Activated naive CD8-positive, alpha-beta T cell treated with anti-CD3 and anti-CD28 coated beads for 36 hours (primary cell): ENCODE data around the gene GALNT11. TPM values are rescaled to one million over a fixed set of nuclear protein-coding genes. Genes with fewer than 3 reads are reported as not detected.

Experiments
- DNase-seq: peaks from one replicate; pipeline ENCODE4 v3.0.0; 2021
- H3K27ac Mint-ChIP-seq: one replicate; pipeline ENCODE4 v1.8.0; 2022; ENCODE audit warnings: mild to moderate bottlenecking, moderate library complexity, mixed read lengths
- H3K27me3 Mint-ChIP-seq: one replicate; pipeline ENCODE4 v1.8.0; 2022; ENCODE audit warnings: mild to moderate bottlenecking, mixed read lengths
- H3K36me3 Mint-ChIP-seq: one replicate; pipeline ENCODE4 v1.8.0; 2021; ENCODE audit warnings: mild to moderate bottlenecking, mixed read lengths
- H3K4me1 Mint-ChIP-seq: one replicate; pipeline ENCODE4 v1.8.0; 2021; ENCODE audit warnings: mixed read lengths
- H3K4me3 Mint-ChIP-seq: one replicate; pipeline ENCODE4 v1.8.0; 2022; ENCODE audit warnings: mild to moderate bottlenecking, moderate library complexity, mixed read lengths
- H3K9me3 Mint-ChIP-seq: one replicate; pipeline ENCODE4 v1.8.0; 2022; ENCODE audit warnings: mixed read lengths
- total RNA-seq, 2 experiments: library from RNA; stranded (reverse); gene quantifications; one replicate each; pipeline ENCODE4 v1.2.3, GENCODE V29; 2021

The GALNT11 gene
- total RNA-seq, result 10 to 100 TPM; 18.6 to 19.0 TPM

DNA sequence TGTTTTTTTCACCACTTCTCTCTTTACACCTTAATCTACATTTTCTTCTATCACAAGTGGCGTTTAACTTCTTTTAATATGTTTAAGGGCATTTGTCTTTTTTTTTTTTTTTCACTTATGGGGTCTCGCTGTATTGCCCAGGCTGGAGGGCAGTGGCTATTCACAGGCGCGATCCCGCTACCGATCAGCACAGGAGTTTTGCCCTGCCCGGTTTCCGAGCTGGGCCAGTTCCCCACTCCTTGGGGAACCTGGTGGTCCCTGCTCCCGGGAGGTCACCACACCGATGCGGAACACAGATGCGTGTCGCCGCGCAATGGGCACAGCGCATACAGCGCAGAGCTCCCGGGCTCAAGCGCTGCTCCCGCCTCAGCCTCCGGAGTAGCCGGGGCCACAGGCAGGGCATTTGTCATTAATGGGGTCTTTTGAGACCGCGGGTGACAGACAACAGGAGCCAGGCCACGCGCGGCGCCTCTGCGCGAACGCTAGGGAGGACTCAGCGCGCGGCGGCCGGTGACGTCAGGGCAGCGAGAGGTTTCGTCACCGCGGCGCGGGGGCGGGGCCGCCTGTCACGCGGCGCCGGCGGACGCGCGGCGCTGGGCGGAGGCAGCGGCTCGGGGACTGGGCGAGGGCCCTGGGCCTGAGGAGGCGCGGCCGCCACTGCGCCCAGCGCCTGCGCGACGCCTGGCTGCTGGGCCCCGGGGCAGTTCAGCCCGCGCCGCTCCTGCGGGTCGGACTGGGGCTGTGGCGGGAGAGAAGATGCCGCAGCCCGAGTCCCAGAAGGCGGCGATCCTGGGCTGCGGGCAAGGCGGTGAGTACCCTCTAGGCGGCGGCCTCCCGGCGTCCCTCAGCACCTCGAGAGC, at the start of gene GALNT11:
GALNT11 (plus strand) TSS at position 598 of the 860 bp plus-strand sequence. CDS start 68,554 bp downstream, outside the sequence.
- Mint-ChIP-seq H3K36me3 (peaks cover 25% of the 10 kb centered on the region), H3K27ac (peak within 1 kb of the TSS; percentile 87), H3K27me3 (no peaks in the 10 kb centered on the region), H3K9me3 (peaks cover 5% of the 10 kb centered on the region), H3K4me1 (peaks cover 37% of the 10 kb centered on the region), H3K4me3 (peak within 1 kb of the TSS; percentile 85)
- DNase-seq, result peak; percentile 92

DNA sequence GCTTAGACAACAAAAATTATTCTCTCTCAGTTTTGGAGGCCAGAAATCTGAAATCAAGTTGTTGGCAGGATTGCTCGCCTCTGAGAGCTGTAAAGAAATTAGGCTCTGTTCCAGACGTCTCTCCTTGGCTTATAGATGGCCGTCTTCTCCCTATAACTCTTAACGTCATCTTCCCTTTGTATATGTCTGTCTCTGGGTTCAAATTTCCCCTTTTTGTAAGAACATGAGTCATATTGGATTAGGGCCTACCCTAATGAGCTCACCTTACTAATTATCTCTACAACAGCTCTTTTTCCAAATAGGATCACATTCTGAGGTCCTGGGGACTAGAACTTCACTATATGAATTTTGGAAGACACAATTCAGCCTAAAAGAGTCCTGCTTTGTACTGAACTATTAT, 46.9 kb upstream of the GALNT11 start:
- DNase-seq, result no peak
- H3K9me3 Mint-ChIP-seq, result peaks cover 4% of the 10 kb centered on the region
- no peak overlapping the region for H3K27ac Mint-ChIP-seq
- peaks cover 4% of the 10 kb centered on the region for H3K27me3 Mint-ChIP-seq
- no peak overlapping the region for H3K4me3 Mint-ChIP-seq
- no peaks in the 10 kb centered on the region for H3K4me1 Mint-ChIP-seq
- H3K36me3 Mint-ChIP-seq, result no peaks in the 10 kb centered on the region

DNA sequence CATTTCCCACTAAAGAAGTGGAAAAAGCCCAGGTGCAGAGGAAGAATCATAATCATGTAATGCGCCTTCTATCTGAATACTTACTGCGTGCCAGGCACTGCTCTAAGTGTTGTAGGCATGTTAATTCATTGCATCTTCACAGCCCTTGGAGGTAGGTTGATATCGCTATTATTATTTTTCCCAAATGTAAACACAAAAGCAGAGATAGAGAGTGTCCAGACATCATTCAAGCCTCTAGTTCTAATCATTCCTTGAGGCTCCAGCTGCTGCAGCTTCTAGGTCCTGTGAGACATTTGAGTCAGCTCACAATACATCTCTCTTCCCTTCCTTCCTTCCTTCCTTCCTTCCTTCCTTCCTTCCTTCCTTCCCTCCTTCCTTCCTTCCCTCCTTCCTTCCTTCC, 44.3 kb upstream of the GALNT11 start:
- Mint-ChIP-seq H3K36me3 (no peaks in the 10 kb centered on the region), H3K27ac (no peak overlapping the region), H3K27me3 (no peaks in the 10 kb centered on the region), H3K9me3 (no peaks in the 10 kb centered on the region), H3K4me1 (no peaks in the 10 kb centered on the region), H3K4me3 (no peak overlapping the region)
- DNase-seq, result no peak

DNA sequence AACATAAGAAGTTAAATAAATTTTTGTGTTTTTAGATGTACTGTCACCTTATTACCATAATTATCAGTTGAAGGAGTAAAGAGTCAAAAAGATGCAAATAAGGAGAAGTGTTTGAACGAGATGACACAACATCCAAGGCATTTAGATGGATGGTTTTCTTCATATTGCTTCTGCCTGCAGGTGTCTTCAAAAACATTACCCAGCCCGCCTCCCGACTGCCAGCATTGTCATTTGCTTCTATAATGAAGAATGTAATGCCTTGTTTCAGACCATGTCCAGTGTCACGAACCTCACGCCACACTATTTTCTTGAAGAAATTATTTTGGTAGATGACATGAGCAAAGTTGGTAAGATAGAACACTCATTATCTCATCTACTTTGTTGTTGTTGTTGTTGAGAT, 42.7 kb upstream of the GALNT11 start:
- Mint-ChIP-seq H3K4me3 (no peak overlapping the region), H3K36me3 (no peaks in the 10 kb centered on the region), H3K9me3 (no peaks in the 10 kb centered on the region), H3K4me1 (peaks cover 3% of the 10 kb centered on the region), H3K27ac (no peak overlapping the region), H3K27me3 (peaks cover 9% of the 10 kb centered on the region)
- DNase-seq, result no peak

DNA sequence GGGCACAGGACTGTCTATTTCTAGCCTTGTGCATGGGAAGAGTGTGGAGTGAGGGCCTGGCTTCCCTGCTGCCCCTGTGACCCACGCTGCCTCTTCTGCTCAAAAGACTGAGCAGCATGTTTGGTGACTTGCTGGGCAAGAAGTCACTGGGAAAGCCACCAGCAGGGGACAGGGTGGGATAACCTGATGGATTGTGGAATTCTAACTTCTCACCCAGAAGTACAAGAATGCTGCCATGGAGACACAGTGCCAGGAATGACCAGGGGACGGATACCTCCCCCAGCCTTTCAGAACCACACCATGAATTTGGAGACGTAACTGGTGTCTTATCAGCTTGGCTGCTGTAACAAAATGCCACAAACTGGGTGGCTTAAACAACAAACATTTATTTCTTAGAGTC, 40.9 kb upstream of the GALNT11 start:
- H3K4me1 Mint-ChIP-seq, result peaks cover 3% of the 10 kb centered on the region
- H3K27me3 Mint-ChIP-seq, result peaks cover 13% of the 10 kb centered on the region
- H3K36me3 Mint-ChIP-seq, result no peaks in the 10 kb centered on the region
- no peak overlapping the region for H3K27ac Mint-ChIP-seq
- no peak overlapping the region for H3K4me3 Mint-ChIP-seq
- H3K9me3 Mint-ChIP-seq, result no peaks in the 10 kb centered on the region
- no peak for DNase-seq

DNA sequence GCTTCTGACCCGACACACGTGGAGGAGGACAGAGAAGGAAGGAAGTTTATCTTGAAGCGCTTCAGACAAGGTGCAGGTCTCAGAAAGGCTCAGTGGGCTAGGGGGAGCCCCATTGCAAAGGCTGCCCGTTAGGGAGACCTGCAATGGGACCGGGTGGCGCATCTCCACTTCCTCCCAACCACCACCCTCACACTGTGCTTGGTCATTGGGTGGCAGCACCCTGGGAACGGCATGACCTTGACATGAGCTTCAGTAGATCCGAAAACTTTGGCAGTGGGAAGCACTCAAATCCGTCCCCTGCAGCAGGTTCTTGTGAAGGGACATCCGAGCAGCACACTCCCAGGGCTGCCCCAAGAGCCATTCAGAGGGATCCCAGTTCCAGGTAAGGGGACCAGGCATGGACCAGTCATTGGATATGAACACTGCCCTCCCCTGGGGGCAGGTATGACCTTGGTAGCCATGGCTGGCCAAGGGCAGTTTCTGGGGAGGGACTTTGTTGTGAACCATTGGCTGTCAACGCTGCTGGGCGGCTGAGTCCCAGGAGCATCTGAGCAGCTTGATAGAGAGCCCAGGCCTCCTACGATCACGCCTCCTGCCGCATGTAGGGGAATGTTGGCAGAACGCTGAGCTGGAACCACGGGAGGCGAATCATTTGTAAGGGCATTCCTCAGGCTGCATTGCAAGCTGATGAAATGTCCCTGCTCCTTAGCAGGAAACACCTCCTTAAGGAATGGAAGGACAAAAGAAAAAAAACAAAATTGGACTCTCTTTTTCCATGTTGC, 37.5 kb upstream of the GALNT11 start:
- Mint-ChIP-seq H3K4me3 (no peak overlapping the region), H3K4me1 (peaks cover 13% of the 10 kb centered on the region), H3K27ac (no peak overlapping the region), H3K27me3 (peaks cover 21% of the 10 kb centered on the region), H3K36me3 (no peaks in the 10 kb centered on the region), H3K9me3 (no peaks in the 10 kb centered on the region)
- no peak for DNase-seq

DNA sequence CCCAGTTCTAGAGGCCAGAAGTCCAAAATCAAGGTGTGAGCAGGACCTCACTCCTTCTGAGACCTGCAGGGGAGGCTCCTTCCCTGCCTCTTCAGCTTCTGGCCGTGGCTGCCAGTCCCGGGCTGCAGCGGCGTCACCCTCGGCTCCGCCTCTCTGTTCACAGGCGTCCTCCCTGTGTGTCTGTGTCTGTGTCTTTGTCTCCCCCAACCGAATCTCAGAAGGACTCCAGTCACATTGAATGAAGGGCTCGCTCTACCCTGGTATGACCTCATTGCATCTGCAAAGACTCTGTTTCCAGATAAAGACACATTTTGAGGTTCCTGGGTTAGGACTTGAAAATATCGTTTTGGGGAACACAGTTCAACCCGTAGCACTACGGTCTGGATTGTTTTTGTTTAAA, 33.1 kb upstream of the GALNT11 start:
- Mint-ChIP-seq H3K36me3 (no peaks in the 10 kb centered on the region), H3K27me3 (peaks cover 25% of the 10 kb centered on the region), H3K4me3 (no peak overlapping the region), H3K4me1 (peaks cover 10% of the 10 kb centered on the region), H3K27ac (no peak overlapping the region), H3K9me3 (no peaks in the 10 kb centered on the region)
- peak; percentile 53 for DNase-seq

DNA sequence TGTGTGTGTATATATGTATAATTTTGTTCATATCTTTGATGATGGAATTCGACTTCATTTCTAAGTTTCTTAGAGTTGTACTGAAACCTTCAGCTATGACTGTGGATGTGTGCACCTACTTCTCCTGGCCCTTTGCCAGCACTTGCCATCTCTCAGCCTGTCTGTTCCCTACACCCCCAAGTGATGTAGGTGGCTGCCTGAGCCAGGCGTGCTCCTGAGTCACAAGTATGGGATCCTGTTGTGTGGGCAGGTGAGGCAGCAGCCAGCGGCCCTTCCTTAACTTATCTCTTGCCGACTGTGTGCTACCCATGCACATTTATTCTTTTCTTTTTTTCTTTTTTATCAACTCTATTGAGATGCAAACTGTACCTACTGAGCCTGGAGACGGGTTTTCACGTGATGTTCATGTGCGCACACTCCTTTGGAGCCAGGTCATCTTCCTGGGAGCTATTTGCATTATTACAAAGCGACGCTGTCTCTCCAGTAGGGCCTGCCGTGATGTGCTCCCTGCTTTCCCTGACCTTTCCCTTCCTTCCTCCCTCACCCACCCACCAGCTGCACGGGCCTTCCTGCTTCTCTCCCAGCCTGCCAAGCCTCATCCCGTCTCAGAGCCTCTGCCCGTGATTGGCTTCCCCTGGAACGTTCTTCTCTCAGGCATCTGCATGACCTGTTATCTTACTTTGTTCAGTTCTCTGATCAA, 31.3 kb upstream of the GALNT11 start:
- Mint-ChIP-seq H3K36me3 (no peaks in the 10 kb centered on the region), H3K27me3 (peaks cover 22% of the 10 kb centered on the region), H3K4me3 (no peak overlapping the region), H3K27ac (no peak overlapping the region), H3K9me3 (no peaks in the 10 kb centered on the region), H3K4me1 (peaks cover 10% of the 10 kb centered on the region)
- DNase-seq, result peak; percentile 14

DNA sequence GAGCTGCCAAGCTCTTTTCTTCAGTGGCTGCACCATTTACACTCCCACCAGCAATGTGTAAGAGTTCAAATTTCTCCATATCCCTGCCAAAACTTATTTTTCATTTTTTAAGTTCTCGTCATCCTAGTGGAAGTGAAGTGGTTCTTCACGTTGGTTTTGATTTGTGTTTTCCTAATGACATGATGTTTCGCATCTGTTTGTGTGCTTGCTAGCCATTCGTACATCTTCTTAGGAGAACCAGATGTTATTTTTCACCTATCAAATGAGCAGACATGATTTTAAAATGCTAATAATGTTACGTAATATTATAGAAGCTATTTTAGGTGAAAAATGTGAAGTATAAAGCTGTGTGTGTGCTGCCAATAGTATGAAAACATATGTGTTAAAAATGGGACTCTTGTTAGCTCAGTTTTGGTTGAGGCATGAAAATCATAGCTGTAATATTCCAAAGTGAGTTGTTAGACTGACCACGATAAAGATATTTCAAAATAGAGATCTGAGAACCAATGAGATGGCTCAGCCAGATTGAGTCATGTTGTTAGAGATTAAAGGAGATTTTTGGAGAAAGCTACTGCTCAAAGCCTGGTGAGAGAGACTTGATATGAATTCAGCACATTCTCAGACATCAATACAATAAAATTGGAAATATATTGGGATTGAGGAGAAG, 25.9 kb upstream of the GALNT11 start:
- H3K9me3 Mint-ChIP-seq, result no peaks in the 10 kb centered on the region
- H3K36me3 Mint-ChIP-seq, result no peaks in the 10 kb centered on the region
- peaks cover 15% of the 10 kb centered on the region for H3K27me3 Mint-ChIP-seq
- no peak for DNase-seq
- H3K27ac Mint-ChIP-seq, result no peak overlapping the region
- H3K4me3 Mint-ChIP-seq, result no peak overlapping the region
- H3K4me1 Mint-ChIP-seq, result no peaks in the 10 kb centered on the region

DNA sequence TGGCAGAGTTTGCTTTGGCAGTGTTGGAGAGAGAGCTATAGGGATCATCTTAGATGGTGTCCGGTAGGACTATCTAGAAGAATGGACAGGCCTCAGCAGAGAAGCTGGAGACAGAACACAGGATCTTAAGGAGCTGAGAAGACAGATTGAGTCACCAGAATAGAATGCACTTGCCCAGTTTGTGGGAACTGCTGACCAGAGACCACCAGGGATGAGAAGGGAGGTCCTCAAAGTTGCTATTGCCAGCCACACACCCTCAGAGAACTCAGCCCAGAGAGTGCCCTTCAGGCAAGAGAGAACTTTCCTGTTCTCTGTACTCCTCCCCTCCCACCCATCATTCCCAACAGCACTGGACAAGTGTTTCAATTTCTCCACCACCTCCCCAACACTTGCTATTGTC, 25.3 kb upstream of the GALNT11 start:
- no peaks in the 10 kb centered on the region for H3K9me3 Mint-ChIP-seq
- no peak for DNase-seq
- H3K27ac Mint-ChIP-seq, result no peak overlapping the region
- H3K36me3 Mint-ChIP-seq, result no peaks in the 10 kb centered on the region
- H3K4me3 Mint-ChIP-seq, result no peak overlapping the region
- no peaks in the 10 kb centered on the region for H3K4me1 Mint-ChIP-seq
- H3K27me3 Mint-ChIP-seq, result peaks cover 15% of the 10 kb centered on the region

DNA sequence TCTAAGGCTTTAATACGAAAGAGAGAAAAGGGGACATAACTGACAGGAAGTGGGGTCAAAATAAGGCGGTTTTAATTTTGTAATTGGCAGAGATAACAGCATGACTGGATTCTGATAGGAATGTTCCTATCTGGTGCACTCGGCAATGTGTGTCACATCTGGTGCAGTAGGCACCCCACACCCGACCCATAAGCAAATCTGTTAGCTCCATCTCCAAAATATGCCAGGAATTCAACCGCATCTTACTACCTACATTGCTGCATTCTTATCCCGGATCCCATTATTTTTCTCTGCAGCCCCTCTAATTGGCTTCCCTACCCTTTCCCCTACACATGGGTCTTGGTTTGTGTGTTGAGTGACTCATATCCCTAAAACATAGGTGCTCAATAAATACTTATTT, 19.1 kb upstream of the GALNT11 start:
- H3K27ac Mint-ChIP-seq, result no peak overlapping the region
- H3K4me1 Mint-ChIP-seq, result no peaks in the 10 kb centered on the region
- no peaks in the 10 kb centered on the region for H3K36me3 Mint-ChIP-seq
- H3K4me3 Mint-ChIP-seq, result no peak overlapping the region
- peaks cover 10% of the 10 kb centered on the region for H3K27me3 Mint-ChIP-seq
- no peak for DNase-seq
- no peaks in the 10 kb centered on the region for H3K9me3 Mint-ChIP-seq

DNA sequence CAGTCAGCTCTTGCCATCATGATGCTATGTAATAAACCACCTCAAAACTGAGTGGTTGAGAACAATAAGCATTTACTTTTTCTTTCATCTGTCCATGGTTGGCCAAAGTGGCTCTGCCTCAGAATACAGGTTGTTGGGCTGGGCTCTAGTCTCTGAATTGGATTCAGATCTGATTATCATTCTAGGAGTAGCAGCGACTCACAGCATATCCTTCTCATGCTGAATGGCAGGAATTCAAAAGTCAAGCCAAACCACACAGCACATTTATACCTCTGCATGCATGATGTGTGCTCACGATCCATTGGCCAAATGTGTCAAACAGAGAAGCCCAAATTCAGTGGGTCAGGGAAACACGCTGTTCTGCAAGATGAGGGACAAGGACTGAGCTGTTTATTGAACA, 13.6 kb upstream of the GALNT11 start:
- no peak for DNase-seq
- H3K4me3 Mint-ChIP-seq, result no peak overlapping the region
- H3K36me3 Mint-ChIP-seq, result no peaks in the 10 kb centered on the region
- no peaks in the 10 kb centered on the region for H3K27me3 Mint-ChIP-seq
- no peaks in the 10 kb centered on the region for H3K9me3 Mint-ChIP-seq
- no peak overlapping the region for H3K27ac Mint-ChIP-seq
- H3K4me1 Mint-ChIP-seq, result no peaks in the 10 kb centered on the region

DNA sequence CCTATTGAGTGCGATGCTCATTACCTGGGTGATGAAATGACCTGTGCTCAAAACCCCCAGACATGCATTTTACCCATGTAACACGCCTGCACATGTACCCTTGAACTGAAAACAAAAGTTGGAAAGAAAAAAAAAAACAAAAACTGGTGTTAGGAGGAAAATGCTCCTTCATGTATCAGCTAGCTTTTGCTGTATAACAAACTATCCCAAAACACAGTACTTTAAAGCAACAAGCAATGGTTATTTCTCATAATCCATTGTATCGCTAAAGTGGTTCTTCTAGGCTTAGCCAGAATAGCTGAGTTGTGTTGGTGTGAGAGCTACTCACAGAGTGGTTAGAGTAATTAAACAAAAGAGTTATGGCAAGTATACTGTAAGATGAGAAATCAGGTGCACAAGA, 12.2 kb upstream of the GALNT11 start:
- no peaks in the 10 kb centered on the region for H3K4me1 Mint-ChIP-seq

DNA sequence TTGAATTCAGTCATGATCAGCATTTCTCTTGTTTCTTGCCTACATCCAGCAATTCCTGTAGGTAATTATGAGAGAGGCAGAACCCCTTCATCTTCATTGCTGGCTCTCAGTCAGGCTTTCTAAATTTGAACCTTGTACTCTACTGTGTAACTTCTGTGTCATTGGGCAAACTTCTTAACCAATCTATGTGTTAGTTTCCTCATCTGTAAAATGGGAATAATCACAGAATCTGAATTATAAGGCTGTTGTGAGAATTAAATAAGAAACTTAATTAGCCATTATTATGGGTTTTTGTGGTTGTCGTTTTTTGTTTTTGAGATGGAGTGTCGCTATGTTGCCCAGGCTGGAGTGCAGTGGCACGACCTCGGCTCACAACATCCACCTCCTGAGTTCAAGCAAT, 11.5 kb upstream of the GALNT11 start:
- H3K36me3 Mint-ChIP-seq, result no peaks in the 10 kb centered on the region
- no peak overlapping the region for H3K27ac Mint-ChIP-seq
- no peak for DNase-seq

More for the DNA sequence above, 12.2 kb upstream of the GALNT11 start:
- H3K36me3 Mint-ChIP-seq, result no peaks in the 10 kb centered on the region
- no peak overlapping the region for H3K27ac Mint-ChIP-seq
- H3K4me3 Mint-ChIP-seq, result no peak overlapping the region
- no peak for DNase-seq
- H3K9me3 Mint-ChIP-seq, result no peaks in the 10 kb centered on the region
- H3K27me3 Mint-ChIP-seq, result no peaks in the 10 kb centered on the region

DNA sequence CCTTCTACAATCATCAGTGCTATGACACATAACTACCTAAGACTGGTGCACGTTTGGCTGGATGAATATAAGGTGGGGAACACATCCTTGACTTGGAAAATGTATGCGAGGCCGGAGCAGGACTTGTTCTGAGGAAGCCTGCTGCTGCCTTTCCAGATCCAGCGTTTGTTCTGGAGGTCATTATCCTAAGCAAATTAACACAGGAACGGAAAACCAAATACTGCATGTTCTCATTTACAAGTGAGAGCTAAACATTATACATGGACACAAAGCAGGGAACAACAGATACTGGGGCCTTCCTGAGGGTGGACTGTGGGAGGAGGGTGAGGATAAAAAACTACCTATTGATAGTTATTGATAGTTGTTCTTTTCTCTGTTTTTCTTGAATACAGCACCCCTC, 10.8 kb upstream of the GALNT11 start:
- Mint-ChIP-seq H3K9me3 (no peaks in the 10 kb centered on the region), H3K4me3 (no peak overlapping the region), H3K27me3 (no peaks in the 10 kb centered on the region), H3K4me1 (no peaks in the 10 kb centered on the region), H3K27ac (no peak overlapping the region), H3K36me3 (no peaks in the 10 kb centered on the region)
- no peak for DNase-seq

More for the DNA sequence above, 11.5 kb upstream of the GALNT11 start:
- H3K4me1 Mint-ChIP-seq, result no peaks in the 10 kb centered on the region
- H3K4me3 Mint-ChIP-seq, result no peak overlapping the region
- H3K9me3 Mint-ChIP-seq, result no peaks in the 10 kb centered on the region
- no peaks in the 10 kb centered on the region for H3K27me3 Mint-ChIP-seq
